ENCODE results near the gene USP17L29. TPM values are rescaled to one million over a fixed set of nuclear protein-coding genes. Genes with fewer than 3 reads are reported as not detected.
"Not testable (repeated sequence)": the region's sequence is repeated elsewhere in the genome, so short reads cannot be mapped to it uniquely, and the experiment has no call there.

USP17L29 gene
- not detected in 2 replicates for total RNA-seq

DNA sequence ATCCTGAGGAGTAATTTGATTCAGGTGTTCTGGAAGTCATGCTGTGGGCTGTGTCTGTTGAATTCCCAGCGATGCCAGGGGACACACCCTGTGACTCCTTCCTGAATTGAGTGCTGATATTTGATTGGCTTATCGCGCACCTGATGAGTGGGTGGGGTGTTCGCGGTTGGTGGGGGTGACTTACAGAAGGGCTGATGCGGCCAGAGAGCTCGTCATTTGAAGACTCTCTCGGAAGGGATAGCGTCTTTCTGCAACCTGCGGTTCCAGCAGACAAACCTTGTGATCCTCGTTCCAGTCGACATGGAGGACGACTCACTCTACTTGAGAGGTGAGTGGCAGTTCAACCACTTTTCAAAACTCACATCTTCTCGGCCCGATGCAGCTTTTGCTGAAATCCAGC, at the start of gene USP17L29:
Gene USP17L29, plus strand, starts transcription at position 301 of the 400 bp plus-strand sequence. Its CDS starts 0 bp downstream, at position 301.
- DNase-seq = not testable (repeated sequence)

DNA sequence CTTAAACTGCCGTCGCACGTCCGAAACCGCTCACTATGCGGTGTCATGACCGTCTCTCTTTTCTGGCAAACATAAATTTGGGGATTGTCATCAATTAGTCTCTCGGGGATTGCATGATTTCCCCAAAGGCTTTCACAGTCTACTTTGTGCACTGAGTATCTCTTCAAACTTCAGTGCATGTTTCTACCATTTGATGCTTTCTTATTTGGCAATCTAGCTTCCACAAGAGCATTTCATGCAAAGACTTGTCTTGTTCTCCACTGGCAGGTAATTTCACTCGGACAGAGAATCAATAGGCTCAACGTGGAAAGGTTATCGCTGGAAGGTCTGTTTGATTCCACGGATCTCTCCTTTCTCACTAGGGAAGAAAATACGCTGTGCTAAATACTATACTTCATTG, 29.2 kb upstream of the USP17L29 start:
- not testable (repeated sequence) for DNase-seq

GRCh38 chr4:9324865-9325264, 28.6 kb upstream of the USP17L29 start, which contains the start of gene USP17L24:
Gene USP17L24 (plus strand): TSS chr4:9325165. CDS start chr4:9325165, 0 bp downstream.
- not testable (repeated sequence) for DNase-seq

DNA sequence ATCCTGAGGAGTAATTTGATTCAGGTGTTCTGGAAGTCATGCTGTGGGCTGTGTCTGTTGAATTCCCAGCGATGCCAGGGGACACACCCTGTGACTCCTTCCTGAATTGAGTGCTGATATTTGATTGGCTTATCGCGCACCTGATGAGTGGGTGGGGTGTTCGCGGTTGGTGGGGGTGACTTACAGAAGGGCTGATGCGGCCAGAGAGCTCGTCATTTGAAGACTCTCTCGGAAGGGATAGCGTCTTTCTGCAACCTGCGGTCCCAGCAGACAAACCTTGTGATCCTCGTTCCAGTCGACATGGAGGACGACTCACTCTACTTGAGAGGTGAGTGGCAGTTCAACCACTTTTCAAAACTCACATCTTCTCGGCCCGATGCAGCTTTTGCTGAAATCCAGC, 23.8 kb upstream of the USP17L29 start, which contains the start of gene USP17L25:
Gene USP17L25, plus strand, starts transcription at position 301 of the 400 bp plus-strand sequence. Its CDS starts 0 bp downstream, at position 301.
- not testable (repeated sequence) for DNase-seq

DNA sequence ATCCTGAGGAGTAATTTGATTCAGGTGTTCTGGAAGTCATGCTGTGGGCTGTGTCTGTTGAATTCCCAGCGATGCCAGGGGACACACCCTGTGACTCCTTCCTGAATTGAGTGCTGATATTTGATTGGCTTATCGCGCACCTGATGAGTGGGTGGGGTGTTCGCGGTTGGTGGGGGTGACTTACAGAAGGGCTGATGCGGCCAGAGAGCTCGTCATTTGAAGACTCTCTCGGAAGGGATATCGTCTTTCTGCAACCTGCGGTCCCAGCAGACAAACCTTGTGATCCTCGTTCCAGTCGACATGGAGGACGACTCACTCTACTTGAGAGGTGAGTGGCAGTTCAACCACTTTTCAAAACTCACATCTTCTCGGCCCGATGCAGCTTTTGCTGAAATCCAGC, 19.1 kb upstream of the USP17L29 start, which contains the start of gene USP17L26:
Gene USP17L26, plus strand, starts transcription at position 301 of the 400 bp plus-strand sequence. Its CDS starts 0 bp downstream, at position 301.
- DNase-seq = not testable (repeated sequence)

DNA sequence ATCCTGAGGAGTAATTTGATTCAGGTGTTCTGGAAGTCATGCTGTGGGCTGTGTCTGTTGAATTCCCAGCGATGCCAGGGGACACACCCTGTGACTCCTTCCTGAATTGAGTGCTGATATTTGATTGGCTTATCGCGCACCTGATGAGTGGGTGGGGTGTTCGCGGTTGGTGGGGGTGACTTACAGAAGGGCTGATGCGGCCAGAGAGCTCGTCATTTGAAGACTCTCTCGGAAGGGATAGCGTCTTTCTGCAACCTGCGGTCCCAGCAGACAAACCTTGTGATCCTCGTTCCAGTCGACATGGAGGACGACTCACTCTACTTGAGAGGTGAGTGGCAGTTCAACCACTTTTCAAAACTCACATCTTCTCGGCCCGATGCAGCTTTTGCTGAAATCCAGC, 14.3 kb upstream of the USP17L29 start, which contains the start of gene USP17L5:
Gene USP17L5, plus strand, starts transcription at position 301 of the 400 bp plus-strand sequence. Its CDS starts 0 bp downstream, at position 301.
- DNase-seq = not testable (repeated sequence)

DNA sequence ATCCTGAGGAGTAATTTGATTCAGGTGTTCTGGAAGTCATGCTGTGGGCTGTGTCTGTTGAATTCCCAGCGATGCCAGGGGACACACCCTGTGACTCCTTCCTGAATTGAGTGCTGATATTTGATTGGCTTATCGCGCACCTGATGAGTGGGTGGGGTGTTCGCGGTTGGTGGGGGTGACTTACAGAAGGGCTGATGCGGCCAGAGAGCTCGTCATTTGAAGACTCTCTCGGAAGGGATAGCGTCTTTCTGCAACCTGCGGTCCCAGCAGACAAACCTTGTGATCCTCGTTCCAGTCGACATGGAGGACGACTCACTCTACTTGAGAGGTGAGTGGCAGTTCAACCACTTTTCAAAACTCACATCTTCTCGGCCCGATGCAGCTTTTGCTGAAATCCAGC, 9.6 kb upstream of the USP17L29 start, which contains the start of gene USP17L27:
Gene USP17L27, plus strand, starts transcription at position 301 of the 400 bp plus-strand sequence. Its CDS starts 0 bp downstream, at position 301.
- not testable (repeated sequence) for DNase-seq

- not testable (repeated sequence) for DNase-seq
These were observed 4.8 kb upstream of the USP17L29 start, which contains the start of gene USP17L28 for GRCh38 chr4:9348593-9348992. Gene USP17L28 (plus strand): TSS chr4:9348893. CDS start chr4:9348893, 0 bp downstream.

DNA sequence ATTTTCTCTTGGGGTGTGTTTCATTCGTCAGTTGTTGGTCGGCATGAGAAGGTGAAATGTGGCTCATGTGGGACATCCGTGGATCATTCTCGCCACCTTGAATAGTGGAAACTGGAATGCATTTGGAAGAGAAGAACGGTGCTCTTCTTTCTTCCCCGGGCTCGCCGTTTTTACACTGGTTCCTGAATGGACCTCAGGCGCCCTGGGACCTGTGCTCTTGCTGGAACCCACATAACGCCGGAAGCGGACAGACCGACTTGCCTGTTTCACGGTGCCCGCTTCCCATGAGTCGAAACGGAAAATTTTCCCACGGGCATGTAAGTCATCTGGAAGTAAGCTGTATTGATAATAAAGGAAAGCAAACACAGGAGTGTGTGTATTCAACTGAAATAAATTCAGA, 2.6 kb upstream of the USP17L29 start:
- DNase-seq = not testable (repeated sequence)

DNA sequence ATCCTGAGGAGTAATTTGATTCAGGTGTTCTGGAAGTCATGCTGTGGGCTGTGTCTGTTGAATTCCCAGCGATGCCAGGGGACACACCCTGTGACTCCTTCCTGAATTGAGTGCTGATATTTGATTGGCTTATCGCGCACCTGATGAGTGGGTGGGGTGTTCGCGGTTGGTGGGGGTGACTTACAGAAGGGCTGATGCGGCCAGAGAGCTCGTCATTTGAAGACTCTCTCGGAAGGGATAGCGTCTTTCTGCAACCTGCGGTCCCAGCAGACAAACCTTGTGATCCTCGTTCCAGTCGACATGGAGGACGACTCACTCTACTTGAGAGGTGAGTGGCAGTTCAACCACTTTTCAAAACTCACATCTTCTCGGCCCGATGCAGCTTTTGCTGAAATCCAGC, 9.4 kb downstream of the USP17L29 start, which contains the start of gene USP17L30:
Gene USP17L30, plus strand, starts transcription at position 301 of the 400 bp plus-strand sequence. Its CDS starts 0 bp downstream, at position 301.
- not testable (repeated sequence) for DNase-seq

DNA sequence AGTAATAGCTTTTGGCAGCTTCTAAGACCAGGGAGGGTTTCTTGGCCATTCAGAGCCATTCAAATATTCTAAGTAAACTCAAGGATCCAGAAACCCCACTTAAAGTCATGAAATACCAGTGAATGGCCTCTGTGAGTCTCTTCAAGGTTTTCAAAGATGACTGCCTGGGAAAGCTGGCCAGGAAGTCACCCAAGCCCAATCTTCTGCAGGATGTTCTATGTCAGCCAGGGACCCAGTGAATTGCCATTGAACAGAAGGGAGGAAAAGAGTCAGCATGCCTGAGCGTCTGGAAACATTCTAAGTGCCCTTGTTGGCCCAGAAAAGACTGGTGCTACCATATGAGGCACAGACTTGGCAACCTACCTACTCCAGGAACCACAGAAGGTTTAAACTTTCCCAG, 26.4 kb downstream of the USP17L29 start:
- not testable (repeated sequence) for DNase-seq

- DNase-seq = peak; percentile 2
These were observed 27.6 kb downstream of the USP17L29 start for GRCh38 chr4:9381012-9381534.

GRCh38 chr4:9384126-9384525, 30.7 kb downstream of the USP17L29 start:
- no peak for DNase-seq

GRCh38 chr4:9389001-9389400, 35.6 kb downstream of the USP17L29 start:
- DNase-seq = not testable (repeated sequence)

Other genes with a start within 250 kb of the USP17L29 start
- not detected in 2 replicates for gene FAM90A26, start 183.2 kb upstream of the USP17L29 start, total RNA-seq
- gene USP17L10, start 143.0 kb upstream of the USP17L29 start, total RNA-seq = not detected in 2 replicates
- gene USP17L11, start 138.2 kb upstream of the USP17L29 start, total RNA-seq = not detected in 2 replicates
- gene USP17L12, start 133.5 kb upstream of the USP17L29 start, total RNA-seq = not detected in 2 replicates
- not detected in 2 replicates for gene USP17L13, start 128.7 kb upstream of the USP17L29 start, total RNA-seq
- gene USP17L15, start 119.3 kb upstream of the USP17L29 start, total RNA-seq = not detected in 2 replicates
- gene USP17L17, start 109.8 kb upstream of the USP17L29 start, total RNA-seq = not detected in 2 replicates
- not detected in 2 replicates for gene USP17L18, start 105.0 kb upstream of the USP17L29 start, total RNA-seq
- gene USP17L19, start 100.3 kb upstream of the USP17L29 start, total RNA-seq = not detected in 2 replicates
- not detected in 2 replicates for gene USP17L20, start 95.5 kb upstream of the USP17L29 start, total RNA-seq
- gene USP17L21, start 90.8 kb upstream of the USP17L29 start, total RNA-seq = not detected in 2 replicates
- not detected in 2 replicates for gene USP17L22, start 86.0 kb upstream of the USP17L29 start, total RNA-seq
- not detected in 2 replicates for gene USP17L24, start 28.5 kb upstream of the USP17L29 start, total RNA-seq
- gene USP17L25, start 23.7 kb upstream of the USP17L29 start, total RNA-seq = not detected in 2 replicates
- not detected in 2 replicates for gene USP17L26, start 19.0 kb upstream of the USP17L29 start, total RNA-seq
- not detected in 2 replicates for gene USP17L5, start 14.2 kb upstream of the USP17L29 start, total RNA-seq
- gene USP17L27, start 9.5 kb upstream of the USP17L29 start, total RNA-seq = not detected in 2 replicates
- gene USP17L28, start 4.7 kb upstream of the USP17L29 start, total RNA-seq = not detected in 2 replicates
- not detected in 2 replicates for gene USP17L30, start 9.5 kb downstream of the USP17L29 start, total RNA-seq
- gene DEFB131A, start 90.8 kb downstream of the USP17L29 start, total RNA-seq = not detected in 2 replicates